HepG2 (cell line): ENCODE data around the gene CEP63. TPM values are rescaled to one million over a fixed set of nuclear protein-coding genes. Genes with fewer than 3 reads are reported as not detected.
"Not testable (repeated sequence)": the region's sequence is repeated elsewhere in the genome, so short reads cannot be mapped to it uniquely, and the experiment has no call there.

Experiments used
- ATAC-seq: fragments of 200-7000 bp; cut with Tn5 transposase; 3 replicates; pipeline ENCODE4 v1.9.1; 2020; ENCODE audit warnings: mild to moderate bottlenecking, moderate library complexity
- BruUV-seq: library from RNA; stranded (reverse); fragments of 400-500 nt; replicated peaks from 2 replicates; lab custom pipeline; 2021; lab: Mats Ljungman, UMichigan
- CTCF ChIA-PET: fragments of 300-600 bp; formaldehyde crosslinking; extraction: SDS; loops from one replicate; lab custom pipeline; 2021; ENCODE audit warnings: low total read pairs, inconsistent platforms, low intra/inter-chr PET ratio; lab: Yijun Ruan, JAX
- POLR2A ChIA-PET: fragments of 350-600 bp; sonication (Branson Sonifier 250); formaldehyde crosslinking; loops from one replicate; lab custom pipeline; 2020; ENCODE audit warnings: antibody characterized with exemption, inconsistent platforms; lab: Yijun Ruan, JAX
- DNase-seq: peaks from one replicate; pipeline ENCODE4 v3.0.0-alpha.2; 2015; ENCODE audit warnings: low spot score
- FAIRE-seq: peaks from 3 replicates; lab custom pipeline; 2011; peaks lifted over from hg19 to GRCh38; lab: Jason Lieb, UNC
- H2AFZ ChIP-seq: one replicate; pipeline ENCODE4 v1.6.1; 2011; ENCODE audit warnings: low read length, inconsistent platforms
- H3K27ac ChIP-seq: fragments of 300-600 bp; 3 replicates; pipeline ENCODE4 v1.8.0; 2011; ENCODE audit warnings: mixed run types, mild to moderate bottlenecking, mixed read lengths, low read length, inconsistent platforms; ENCODE audit not compliant: insufficient read depth; ENCODE audit errors: extremely low read length
- H3K27me3 ChIP-seq, 2 experiments: fragments of 200-600 bp in 1 of 2; 2 replicates in 1 of 2; 3 replicates in 1 of 2; pipeline versions ENCODE4 v1.6.0 to v1.8.0; 2011; ENCODE audit warnings: low read length in 2 of 2, mild to moderate bottlenecking in 2 of 2, moderate library complexity in 2 of 2, inconsistent platforms in 1 of 2; ENCODE audit not compliant: insufficient read depth in 2 of 2, control insufficient read depth in 1 of 2
- H3K36me3 ChIP-seq, 2 experiments: fragments of 200-600 bp in 1 of 2; replicated peaks in 1 of 2; 2 replicates in 1 of 2; 3 replicates in 1 of 2; pipeline versions ENCODE4 v1.5.1 to v1.8.0; 2011; ENCODE audit warnings: low read length in 2 of 2, inconsistent platforms in 1 of 2; ENCODE audit not compliant: insufficient read depth in 2 of 2, control insufficient read depth in 1 of 2
- H3K4me1 ChIP-seq: 2 replicates; pipeline ENCODE4 v1.5.1; 2012; ENCODE audit warnings: low read length, inconsistent platforms; ENCODE audit not compliant: insufficient read depth
- H3K4me2 ChIP-seq: 2 replicates; pipeline ENCODE4 v1.6.0; 2011; ENCODE audit warnings: low read depth, low read length, inconsistent platforms
- H3K4me3 ChIP-seq, 3 experiments: fragments of 200-600 bp in 1 of 3; sonication (generic), shearing (Covaris generic) in 1 of 3; replicated peaks in 1 of 3; 2 replicates each; pipeline ENCODE4 v1.5.1; 2011 to 2016; ENCODE audit warnings: low read length in 3 of 3, inconsistent platforms in 2 of 3, low read depth in 2 of 3, mild to moderate bottlenecking in 2 of 3, control low read depth in 1 of 3, mixed read lengths in 1 of 3; ENCODE audit not compliant: insufficient read depth in 1 of 3
- H3K79me2 ChIP-seq: one replicate; pipeline ENCODE4 v1.6.1; 2011; ENCODE audit warnings: low read length, inconsistent platforms; ENCODE audit not compliant: insufficient read depth
- H3K9ac ChIP-seq: 2 replicates; pipeline ENCODE4 v1.6.0; 2011; ENCODE audit warnings: mild to moderate bottlenecking, low read depth, low read length, inconsistent platforms; ENCODE audit not compliant: insufficient read depth
- H3K9me3 ChIP-seq: 2 replicates; pipeline ENCODE4 v1.5.1; 2012; ENCODE audit warnings: mild to moderate bottlenecking, low read length
- H4K20me1 ChIP-seq: 2 replicates; pipeline ENCODE4 v1.6.0; 2011; ENCODE audit warnings: inconsistent platforms, mild to moderate bottlenecking, low read length, moderate library complexity; ENCODE audit not compliant: insufficient read depth
- BRD4 ChIP-seq: sonication (generic); formaldehyde crosslinking; IDR thresholded peaks from 2 replicates; pipeline ENCODE4 v1.4.0; 2020; ENCODE audit warnings: missing genetic modification reagents
- DDIT3 ChIP-seq: sonication (generic); formaldehyde crosslinking; IDR thresholded peaks from 2 replicates; pipeline ENCODE4 v1.4.0; 2020; ENCODE audit warnings: mild to moderate bottlenecking, missing genetic modification reagents
- EED ChIP-seq: sonication (generic); formaldehyde crosslinking; IDR thresholded peaks from 2 replicates; pipeline ENCODE4 v1.5.0; 2020; ENCODE audit warnings: mild to moderate bottlenecking, missing genetic modification reagents
- HNF1A ChIP-seq, 2 experiments: sonication (generic) in 1 of 2; formaldehyde crosslinking in 1 of 2; IDR thresholded peaks; 2 replicates each; pipeline versions ENCODE4 v1.4.0 to v1.6.1; 2016 to 2020; ENCODE audit warnings: borderline replicate concordance in 1 of 2, low read depth in 1 of 2, mild to moderate bottlenecking in 1 of 2, missing genetic modification reagents in 1 of 2
- MAFK ChIP-seq, 2 experiments: IDR thresholded peaks in 1 of 2; conservative IDR thresholded peaks in 1 of 2; 2 replicates each; pipeline ENCODE4 v1.6.1; 2011; ENCODE audit warnings: improper control_type of control experiment in 2 of 2, low read length in 2 of 2
- WGBS: methylation state at CpG from one replicate; pipeline ENCODE4 v1.1.6; 2017; ENCODE audit warnings: low lambda C conversion rate; 5-methylcytosine and 5-hydroxymethylcytosine counted together
- in situ Hi-C: cut with HindIII; loops from 2 replicates; pipeline ENCODE4 v1.10.0; 2017; ENCODE audit warnings: low pct_unique_long_range_greater_than_20kb; ENCODE audit not compliant: extremely low pct_ligation_motif_present
- intact Hi-C: fragments of 100-400 bp; cut with micrococcal nuclease; formaldehyde crosslinking; loops from one replicate; pipeline ENCODE4 v1.10.0; 2022; ENCODE audit not compliant: unreplicated experiment
- polyA plus RNA-seq, 8 experiments: library from polyadenylated mRNA; depleted of rRNA in 3 of 8; stranded (reverse) in 7 of 8; unstranded in 1 of 8; fragments of >200 nt; fragmentation: Illumina TruSeq in 4 of 8; extraction: Trizol in 4 of 8; gene quantifications; 2 replicates each; pipeline versions ENCODE4 v1.2.1 to v1.2.3, GENCODE V29; 2011 to 2016; ENCODE audit warnings: low read depth in 4 of 8, missing spikeins in 1 of 8, mixed read lengths in 1 of 8; ENCODE audit not compliant: insufficient read depth in 1 of 8
- total RNA-seq, 5 experiments: library from RNA; depleted of rRNA; stranded (reverse); fragments of >200 nt; fragmentation: Illumina TruSeq; extraction: Trizol; gene quantifications; 2 replicates each; pipeline ENCODE4 v1.2.3, GENCODE V29; 2016; ENCODE audit warnings: low read depth in 1 of 5

The CEP63 gene
- total and polyA plus RNA-seq, 2 of the 13 experiments (the other 11 are each of a cell fraction or from before 2014, with no cell fraction given): 7.2 to 18.4 TPM

DNA sequence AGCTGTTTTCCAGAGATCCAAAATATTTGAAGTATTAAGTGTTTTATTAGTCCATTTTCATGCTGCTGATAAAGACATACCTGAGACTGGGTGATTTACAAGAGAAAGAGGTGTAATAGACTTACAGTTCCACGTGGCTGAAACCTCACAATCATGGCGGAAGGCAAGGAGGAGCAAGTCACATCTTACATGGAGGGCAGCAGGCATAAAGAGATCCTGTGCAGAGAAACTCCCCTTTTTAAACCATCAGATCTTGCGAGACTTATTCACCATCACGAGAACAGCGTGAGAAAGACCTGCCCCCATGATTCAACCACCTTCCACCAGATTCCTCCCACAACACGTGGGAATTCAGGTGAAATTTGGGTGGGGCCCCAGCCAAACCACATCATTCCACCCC is 82.9 kb downstream of the CEP63 start:
- no peaks in the 10 kb centered on the region for H3K27me3 ChIP-seq
- intact Hi-C loops: no loop called here
- peaks cover 27% of the 10 kb centered on the region for H3K9me3 ChIP-seq
- H3K9ac ChIP-seq: no peak overlapping the region
- H2AFZ ChIP-seq: no peak overlapping the region
- in situ Hi-C loops: no loop called here
- H3K27ac ChIP-seq: no peak overlapping the region
- POLR2A ChIA-PET: no interaction called here
- no peaks in the 10 kb centered on the region for H3K4me1 ChIP-seq
- H3K4me3 ChIP-seq: no peak overlapping the region
- no peaks in the 10 kb centered on the region for H4K20me1 ChIP-seq
- FAIRE-seq (no peak), DNase-seq (no peak), ATAC-seq (no peak)
- TF ChIP-seq BRD4 (CRISPR knock-in tag) (no peak), EED (CRISPR knock-in tag) (no peak), MAFK (conservative IDR thresholded peaks at IDR 0.05 in 1 of 2, IDR thresholded peaks at IDR 0.05 in 1 of 2; ENCODE audit: low read length in 2 of 2) (no peak), DDIT3 (CRISPR knock-in tag) (no peak), HNF1A (IDR thresholded peaks at IDR 0.05; ENCODE audit: low read depth) (no peak), HNF1A (CRISPR knock-in tag; IDR thresholded peaks at IDR 0.05; ENCODE audit: borderline replicate concordance) (no peak)
- CTCF ChIA-PET: no interaction called here
- H3K4me2 ChIP-seq: no peak overlapping the region
- 58% methylated on average over 6 of the region's 6 CpGs for WGBS
- no peaks in the 10 kb centered on the region for H3K36me3 ChIP-seq
- BruUV-seq: no TSS peak
- no peaks in the 10 kb centered on the region for H3K79me2 ChIP-seq

GRCh38 chr3:134569899-134570298 is 84.0 kb downstream of the CEP63 start:
- H3K4me1 ChIP-seq, H3K4me2 ChIP-seq, POLR2A ChIA-PET, in situ Hi-C loops, FAIRE-seq, H3K36me3 ChIP-seq, BruUV-seq, H4K20me1 ChIP-seq, ATAC-seq, DNase-seq, H2AFZ ChIP-seq, H3K9ac ChIP-seq, H3K4me3 ChIP-seq, H3K27ac ChIP-seq, H3K27me3 ChIP-seq, intact Hi-C loops, CTCF ChIA-PET, H3K79me2 ChIP-seq: not testable (repeated sequence)
- H3K9me3 ChIP-seq: peaks cover 27% of the 10 kb centered on the region
- 83% methylated on average over 1 of the region's 2 CpGs for WGBS
